NCI-H1092 treated with DMSO at 0.1 percent for 48 hours (cell line): ENCODE data around the gene THRB.
"Not testable (repeated sequence)": the region's sequence is repeated elsewhere in the genome, so short reads cannot be mapped to it uniquely, and the experiment has no call there.

ENCODE experiments used
- DNase-seq: peaks from one replicate; lab custom pipeline; 2025; lab: John Stamatoyannopoulos, UW

Gene THRB

GRCh38 chr3:24096695-24097290 lies 397.9 kb downstream of the THRB start:
- no peak for DNase-seq

DNA sequence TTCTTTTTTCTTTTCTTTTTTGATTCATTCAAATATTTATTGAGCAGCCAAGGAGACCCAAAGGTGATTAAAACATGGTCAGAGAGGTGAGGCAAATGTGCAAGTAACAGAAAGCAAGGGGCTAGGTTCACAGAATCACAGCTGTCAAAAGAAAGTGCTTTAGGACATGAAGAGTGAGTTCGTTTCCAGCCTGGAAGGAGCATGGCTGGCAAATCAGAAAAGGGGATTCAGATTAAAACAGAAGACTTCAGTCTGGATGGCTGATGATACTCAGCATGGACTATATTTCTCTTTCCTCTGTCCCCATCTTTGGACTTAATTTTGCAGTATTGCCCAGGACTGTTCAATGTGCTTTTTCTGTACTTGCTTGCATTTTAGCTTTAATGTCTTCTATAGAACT lies 398.4 kb downstream of the THRB start:
- DNase-seq, result no peak

DNA sequence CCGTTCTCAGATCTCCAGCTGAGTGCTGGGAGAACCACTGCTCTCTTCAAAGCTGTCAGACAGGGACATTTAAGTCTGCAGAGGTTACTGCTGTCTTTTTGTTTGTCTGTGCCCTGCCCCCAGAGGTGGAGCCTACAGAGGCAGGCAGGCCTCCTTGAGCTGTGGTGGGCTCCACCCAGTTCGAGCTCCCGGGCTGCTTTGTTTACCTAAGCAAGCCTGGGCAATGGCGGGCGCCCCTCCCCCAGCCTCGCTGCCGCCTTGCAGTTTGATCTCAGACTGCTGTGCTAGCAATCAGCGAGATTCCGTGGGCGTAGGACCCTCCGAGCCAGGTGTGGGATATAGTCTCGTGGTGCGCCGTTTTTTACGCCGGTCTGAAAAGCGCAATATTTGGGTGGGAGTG lies 399.8 kb downstream of the THRB start:
- not testable (repeated sequence) for DNase-seq

GRCh38 chr3:24088782-24089181 lies 405.9 kb downstream of the THRB start:
- DNase-seq, result no peak

GRCh38 chr3:24087469-24087868 lies 407.2 kb downstream of the THRB start:
- no peak for DNase-seq

- peak; percentile 92 for DNase-seq
These were observed 407.8 kb downstream of the THRB start for GRCh38 chr3:24086617-24087404.

GRCh38 chr3:24086206-24086605 lies 408.4 kb downstream of the THRB start:
- peak; percentile 52 for DNase-seq

- DNase-seq, result no peak
These were observed 422.5 kb downstream of the THRB start for GRCh38 chr3:24072193-24072592.

DNA sequence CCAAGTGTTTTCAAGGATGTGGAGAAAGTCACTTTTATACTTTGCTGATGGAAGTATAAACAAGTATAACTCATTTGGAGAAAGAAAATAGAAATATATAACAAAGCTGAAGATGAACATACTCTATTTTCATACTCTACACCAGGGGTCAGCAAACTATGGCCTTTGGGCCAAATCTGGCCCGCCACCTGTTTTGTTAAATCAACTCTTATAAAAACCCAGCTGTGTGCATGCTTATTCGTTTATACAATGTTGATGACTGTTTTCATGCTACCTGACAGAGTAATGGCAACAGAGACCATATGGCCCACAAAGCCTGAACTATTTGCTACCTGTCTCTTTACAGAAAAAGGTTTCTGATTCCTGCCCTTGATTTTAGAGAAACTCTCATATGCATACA lies 425.6 kb downstream of the THRB start:
- peak; percentile 37 for DNase-seq

DNA sequence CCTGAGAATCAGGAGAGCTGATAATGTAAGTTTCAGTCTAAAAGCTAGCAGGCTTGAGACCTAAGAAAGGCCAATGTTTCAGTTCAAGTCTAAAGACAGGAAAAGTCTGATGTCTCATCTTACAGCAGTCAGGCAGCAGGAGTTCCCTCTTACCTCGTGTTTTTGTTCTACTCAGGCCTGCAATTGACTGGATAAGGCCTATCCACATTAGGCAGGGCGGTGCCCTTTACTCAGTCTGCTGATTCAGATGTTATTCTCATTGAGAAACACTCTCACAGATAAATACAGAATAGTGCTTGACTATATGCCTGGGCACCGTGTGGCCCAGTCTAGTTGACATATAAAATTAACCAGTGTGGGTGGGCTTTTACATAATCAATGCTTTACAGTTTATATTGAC lies 427.2 kb downstream of the THRB start:
- no peak for DNase-seq
